Measurements from ENCODE around the gene UBE2V1.

Gene UBE2V1

GRCh38 chr20:50037123-50037522, 75.8 kb downstream of the UBE2V1 start:
- Histone ChIP-seq H3F3A (ENCODE audit: low read depth) (no peaks in the 10 kb centered on the region), H3K4me3 (ENCODE audit: low read length, poor library complexity, severe bottlenecking) (no peak overlapping the region), H2AFZ (ENCODE audit: low read length) (no peak overlapping the region), H3K27me3 (ENCODE audit: insufficient read depth, low read length, poor library complexity, severe bottlenecking) (no peaks in the 10 kb centered on the region), H3K4me2 (ENCODE audit: low read depth, low read length, poor library complexity, severe bottlenecking) (no peak overlapping the region), H3K9ac (ENCODE audit: low read depth, low read length, poor library complexity, severe bottlenecking) (no peak overlapping the region), H3K9me2 (replicated peaks; ENCODE audit: low read depth, low read length) (no peaks in the 10 kb centered on the region), H3K4me1 (ENCODE audit: insufficient read depth, low read length, poor library complexity, severe bottlenecking) (peaks cover 14% of the 10 kb centered on the region), H3K79me2 (ENCODE audit: insufficient read depth, low read length) (no peaks in the 10 kb centered on the region), H3K9me3 (ENCODE audit: insufficient read depth, low read depth, low read length) (no peaks in the 10 kb centered on the region), H4K20me1 (ENCODE audit: insufficient read depth, low read length, poor library complexity, severe bottlenecking) (no peaks in the 10 kb centered on the region), H3K36me3 (ENCODE audit: insufficient read depth, low read length) (no peaks in the 10 kb centered on the region)
- no peak for TF ChIP-seq CTCF (conservative IDR thresholded peaks at IDR 0.05; ENCODE audit: low read length)
- no peak for TF ChIP-seq EZH2phosphoT487 (IDR thresholded peaks at IDR 0.05; ENCODE audit: borderline replicate concordance)

GRCh38 chr20:50036703-50037102, 76.2 kb downstream of the UBE2V1 start:
- H3F3A ChIP-seq (ENCODE audit: low read depth): no peaks in the 10 kb centered on the region
- H3K9ac ChIP-seq (ENCODE audit: low read depth, low read length, poor library complexity, severe bottlenecking): no peak overlapping the region
- TF ChIP-seq CTCF (conservative IDR thresholded peaks at IDR 0.05; ENCODE audit: low read length) (no peak), EZH2phosphoT487 (IDR thresholded peaks at IDR 0.05; ENCODE audit: borderline replicate concordance) (no peak)
- no peaks in the 10 kb centered on the region for H3K27me3 ChIP-seq (ENCODE audit: insufficient read depth, low read length, poor library complexity, severe bottlenecking)
- H3K9me2 ChIP-seq (replicated peaks; ENCODE audit: low read depth, low read length): no peaks in the 10 kb centered on the region
- peaks cover 14% of the 10 kb centered on the region for H3K4me1 ChIP-seq (ENCODE audit: insufficient read depth, low read length, poor library complexity, severe bottlenecking)
- no peaks in the 10 kb centered on the region for H3K36me3 ChIP-seq (ENCODE audit: insufficient read depth, low read length)
- H3K79me2 ChIP-seq (ENCODE audit: insufficient read depth, low read length): no peaks in the 10 kb centered on the region
- H3K9me3 ChIP-seq (ENCODE audit: insufficient read depth, low read depth, low read length): no peaks in the 10 kb centered on the region
- no peak overlapping the region for H2AFZ ChIP-seq (ENCODE audit: low read length)
- no peak overlapping the region for H3K4me3 ChIP-seq (ENCODE audit: low read length, poor library complexity, severe bottlenecking)
- no peaks in the 10 kb centered on the region for H4K20me1 ChIP-seq (ENCODE audit: insufficient read depth, low read length, poor library complexity, severe bottlenecking)
- no peak overlapping the region for H3K4me2 ChIP-seq (ENCODE audit: low read depth, low read length, poor library complexity, severe bottlenecking)

GRCh38 chr20:50034567-50035180, 78.3 kb downstream of the UBE2V1 start:
- Histone ChIP-seq H4K20me1 (ENCODE audit: insufficient read depth, low read length, poor library complexity, severe bottlenecking) (no peaks in the 10 kb centered on the region), H3F3A (ENCODE audit: low read depth) (no peaks in the 10 kb centered on the region), H3K27me3 (ENCODE audit: insufficient read depth, low read length, poor library complexity, severe bottlenecking) (no peaks in the 10 kb centered on the region), H2AFZ (ENCODE audit: low read length) (no peak overlapping the region), H3K4me3 (ENCODE audit: low read length, poor library complexity, severe bottlenecking) (no peak overlapping the region), H3K9me3 (ENCODE audit: insufficient read depth, low read depth, low read length) (no peaks in the 10 kb centered on the region), H3K9ac (ENCODE audit: low read depth, low read length, poor library complexity, severe bottlenecking) (no peak overlapping the region), H3K4me2 (ENCODE audit: low read depth, low read length, poor library complexity, severe bottlenecking) (no peak overlapping the region), H3K4me1 (ENCODE audit: insufficient read depth, low read length, poor library complexity, severe bottlenecking) (peaks cover 4% of the 10 kb centered on the region), H3K9me2 (replicated peaks; ENCODE audit: low read depth, low read length) (no peaks in the 10 kb centered on the region), H3K79me2 (ENCODE audit: insufficient read depth, low read length) (no peaks in the 10 kb centered on the region), H3K36me3 (ENCODE audit: insufficient read depth, low read length) (no peaks in the 10 kb centered on the region)
- no peak for TF ChIP-seq CTCF (conservative IDR thresholded peaks at IDR 0.05; ENCODE audit: low read length)
- TF ChIP-seq EZH2phosphoT487 (IDR thresholded peaks at IDR 0.05; ENCODE audit: borderline replicate concordance): no peak
